H4 (cell line): Measurements from ENCODE around the gene MAML2. TPM values are rescaled to one million over a fixed set of nuclear protein-coding genes. Genes with fewer than 3 reads are reported as not detected.
"Not testable (repeated sequence)": the region's sequence is repeated elsewhere in the genome, so short reads cannot be mapped to it uniquely, and the experiment has no call there.

Experiments
- DNase-seq: peaks from one replicate; pipeline ENCODE4 v3.0.0-alpha.2; 2015; ENCODE audit warnings: low spot score
- total RNA-seq: library from RNA; depleted of rRNA; stranded (reverse); fragments of >200 nt; shearing (Covaris generic); gene quantifications from 2 replicates; pipeline ENCODE4 v1.2.3, GENCODE V29; 2014

MAML2 gene
- total RNA-seq, 1 experiment from 2014 or later: 4.3 TPM

DNA sequence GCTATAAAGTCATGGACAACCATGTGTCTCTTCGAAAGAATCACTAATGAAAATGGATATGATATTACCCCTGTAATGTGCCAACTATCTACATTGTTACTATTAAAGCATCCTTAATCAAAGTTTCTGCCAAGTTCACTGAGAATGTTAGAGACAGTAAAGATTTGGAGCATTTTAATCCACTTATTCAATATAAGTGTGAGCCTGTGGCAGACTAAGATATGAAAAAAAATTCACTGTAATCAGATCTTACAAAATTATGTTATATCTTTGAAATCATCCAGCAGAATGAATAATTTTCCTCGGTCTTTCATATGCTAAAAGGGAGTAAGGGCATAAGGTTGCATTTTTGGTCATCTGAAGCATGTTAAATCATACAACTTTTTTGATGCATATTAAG is 49.9 kb downstream of the MAML2 start:
- DNase-seq: no peak

DNA sequence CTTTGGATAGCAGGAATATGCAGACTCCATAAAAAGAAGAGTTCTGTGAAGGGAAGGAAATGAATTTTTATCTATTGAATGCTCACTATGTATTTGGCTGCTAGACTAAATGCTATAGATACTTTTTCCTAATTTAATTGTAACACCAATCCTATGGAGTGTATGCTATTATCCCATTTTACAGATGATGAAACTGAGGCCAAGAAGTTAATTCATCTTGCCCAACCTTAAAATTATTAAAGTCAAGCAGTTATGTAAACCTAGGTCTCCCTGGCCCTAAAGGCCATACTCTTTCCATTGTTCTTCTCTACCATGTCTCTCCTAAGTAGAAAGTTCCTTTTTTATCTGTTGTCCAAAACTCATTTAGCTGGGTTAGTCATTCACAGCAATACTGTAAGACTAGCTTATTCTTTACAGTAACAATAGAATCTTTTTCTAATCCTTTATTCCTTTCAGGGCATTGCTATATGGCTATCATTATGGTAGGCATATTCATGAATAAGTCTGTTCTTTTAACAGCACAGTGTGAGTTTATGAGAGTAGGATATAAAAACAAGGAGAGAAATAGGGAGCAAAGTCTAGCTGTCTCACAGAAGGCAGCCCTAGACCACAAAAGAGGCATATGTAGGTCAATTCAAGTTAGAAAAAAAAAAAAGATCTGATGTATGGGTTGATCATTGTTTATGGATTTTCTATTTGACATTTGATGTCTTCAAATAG is 50.5 kb downstream of the MAML2 start:
- DNase-seq: no peak

GRCh38 chr11:96290631-96291030 is 52.4 kb downstream of the MAML2 start:
- no peak for DNase-seq

GRCh38 chr11:96290031-96290430 is 53.0 kb downstream of the MAML2 start:
- DNase-seq: no peak

DNA sequence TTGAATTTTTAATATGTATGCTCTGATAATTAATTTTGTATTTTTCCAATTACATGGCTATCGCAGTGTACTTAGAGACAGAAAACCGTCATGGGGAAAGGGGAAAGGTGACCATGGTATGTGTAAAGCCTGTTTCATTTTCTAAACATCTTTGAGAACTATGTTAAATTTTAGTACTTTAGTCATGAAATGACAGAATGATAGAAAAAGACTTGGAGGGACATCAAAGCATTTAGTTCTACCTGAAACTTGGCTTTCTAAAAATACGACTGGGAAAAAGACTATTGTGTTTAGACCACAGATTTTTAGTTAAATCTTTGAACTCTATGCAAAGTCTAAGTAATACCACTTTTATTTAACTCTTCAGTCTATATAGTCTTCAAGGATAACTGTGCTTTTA is 54.1 kb downstream of the MAML2 start:
- no peak for DNase-seq

DNA sequence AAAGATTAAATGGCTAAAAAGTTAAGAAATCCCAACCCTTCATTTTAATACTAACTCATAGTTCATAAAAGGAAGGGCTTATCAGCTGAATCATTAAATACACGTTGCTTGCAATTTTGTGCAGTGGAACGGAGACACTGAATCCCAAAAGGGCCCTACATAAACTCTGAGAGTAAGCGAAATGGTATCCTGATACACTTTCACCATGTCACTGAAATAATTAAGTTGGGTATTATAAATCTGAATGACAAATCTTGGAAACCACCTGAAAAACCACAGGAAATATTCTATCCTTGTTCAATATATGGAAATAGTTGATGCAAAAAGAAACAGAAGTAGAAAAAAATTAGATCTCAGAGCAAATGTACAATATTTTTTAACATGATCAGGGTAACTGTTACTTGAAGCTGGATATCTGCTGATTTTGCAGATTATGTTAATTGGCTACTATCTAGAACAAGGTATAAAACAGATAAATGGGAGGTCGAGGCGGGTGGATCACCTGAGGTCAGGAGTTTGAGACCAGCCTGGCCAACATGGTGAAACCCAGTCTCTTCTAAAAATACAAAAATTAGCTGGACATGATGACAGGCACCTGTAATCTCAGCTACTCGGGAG is 55.1 kb downstream of the MAML2 start:
- no peak for DNase-seq

GRCh38 chr11:96285985-96286384 is 57.0 kb downstream of the MAML2 start:
- not testable (repeated sequence) for DNase-seq

DNA sequence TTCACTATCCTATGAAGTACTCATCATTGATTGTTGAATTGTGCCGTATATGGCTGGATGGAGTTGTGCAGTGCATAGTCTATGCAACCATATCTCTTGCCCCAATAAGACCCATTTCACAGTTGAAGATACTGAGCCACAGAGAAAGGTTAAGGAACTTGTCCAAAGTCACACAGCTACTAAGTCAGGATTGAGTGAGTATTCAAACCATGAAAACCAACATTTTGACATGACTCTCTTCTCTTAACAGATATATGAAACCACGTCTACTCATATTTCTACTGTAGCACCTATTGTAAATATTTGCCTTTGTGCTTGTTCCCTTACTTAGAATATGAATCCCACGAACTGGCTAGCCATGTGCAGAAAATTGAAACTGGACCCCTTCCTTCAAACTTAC is 58.1 kb downstream of the MAML2 start:
- DNase-seq: no peak

DNA sequence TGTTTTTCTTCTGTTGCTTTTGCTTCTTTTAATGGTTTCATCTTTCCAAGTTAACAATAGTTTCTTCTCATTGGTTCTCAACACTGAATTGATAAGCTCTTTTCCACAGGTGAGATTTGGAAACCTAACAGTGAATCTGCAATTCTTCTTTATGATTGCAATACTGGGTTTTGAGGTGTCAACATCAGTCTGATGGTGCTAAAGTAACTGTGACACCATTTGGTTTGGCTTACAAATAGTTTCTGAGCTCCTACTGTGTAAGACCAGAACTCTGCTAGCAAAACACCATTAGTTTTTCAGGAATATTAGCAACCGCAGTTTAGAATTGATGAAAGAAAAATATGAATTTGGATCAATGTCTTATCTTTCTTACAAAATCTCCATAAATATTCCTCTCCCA is 58.6 kb downstream of the MAML2 start:
- no peak for DNase-seq

- DNase-seq: no peak
These were observed 60.3 kb downstream of the MAML2 start for GRCh38 chr11:96282625-96283220.

DNA sequence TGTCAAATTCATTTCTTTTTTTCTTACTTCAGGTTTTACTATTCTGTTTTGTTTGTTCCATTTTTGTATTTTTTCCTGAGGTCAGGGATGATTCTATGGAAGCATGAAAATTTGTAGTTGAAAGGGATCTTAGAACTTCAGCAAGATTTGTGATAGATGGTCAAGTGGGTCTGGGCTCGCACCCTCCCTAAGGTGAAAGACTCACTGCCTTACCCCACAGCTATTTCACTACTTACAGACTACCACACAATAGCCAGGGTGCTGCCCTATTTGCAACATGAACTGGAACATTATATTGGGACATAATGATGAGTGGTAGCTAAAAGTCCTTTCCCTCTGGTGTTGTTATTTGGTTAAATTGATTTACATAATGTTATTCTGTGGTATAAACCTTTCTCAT is 62.6 kb downstream of the MAML2 start:
- no peak for DNase-seq

DNA sequence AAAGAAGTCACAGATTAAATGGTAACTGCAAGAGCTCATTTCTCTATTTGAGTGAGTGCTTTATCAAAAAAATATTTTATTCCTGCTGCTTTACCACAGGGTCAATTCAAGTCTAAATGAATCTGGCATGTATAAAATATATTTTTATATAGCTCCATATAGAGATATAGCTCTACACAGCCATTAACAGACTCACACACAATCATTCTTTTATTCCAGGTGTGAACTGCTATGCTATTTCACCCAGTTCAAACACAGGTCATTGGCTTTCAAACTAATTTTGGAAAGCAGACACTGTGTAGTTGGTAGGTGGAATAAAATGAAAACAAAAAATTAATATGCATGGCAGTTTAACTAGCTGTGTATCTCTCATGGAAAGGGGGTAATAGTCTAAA is 63.1 kb downstream of the MAML2 start:
- DNase-seq: no peak

GRCh38 chr11:96279018-96279895 is 63.7 kb downstream of the MAML2 start:
- no peak for DNase-seq

DNA sequence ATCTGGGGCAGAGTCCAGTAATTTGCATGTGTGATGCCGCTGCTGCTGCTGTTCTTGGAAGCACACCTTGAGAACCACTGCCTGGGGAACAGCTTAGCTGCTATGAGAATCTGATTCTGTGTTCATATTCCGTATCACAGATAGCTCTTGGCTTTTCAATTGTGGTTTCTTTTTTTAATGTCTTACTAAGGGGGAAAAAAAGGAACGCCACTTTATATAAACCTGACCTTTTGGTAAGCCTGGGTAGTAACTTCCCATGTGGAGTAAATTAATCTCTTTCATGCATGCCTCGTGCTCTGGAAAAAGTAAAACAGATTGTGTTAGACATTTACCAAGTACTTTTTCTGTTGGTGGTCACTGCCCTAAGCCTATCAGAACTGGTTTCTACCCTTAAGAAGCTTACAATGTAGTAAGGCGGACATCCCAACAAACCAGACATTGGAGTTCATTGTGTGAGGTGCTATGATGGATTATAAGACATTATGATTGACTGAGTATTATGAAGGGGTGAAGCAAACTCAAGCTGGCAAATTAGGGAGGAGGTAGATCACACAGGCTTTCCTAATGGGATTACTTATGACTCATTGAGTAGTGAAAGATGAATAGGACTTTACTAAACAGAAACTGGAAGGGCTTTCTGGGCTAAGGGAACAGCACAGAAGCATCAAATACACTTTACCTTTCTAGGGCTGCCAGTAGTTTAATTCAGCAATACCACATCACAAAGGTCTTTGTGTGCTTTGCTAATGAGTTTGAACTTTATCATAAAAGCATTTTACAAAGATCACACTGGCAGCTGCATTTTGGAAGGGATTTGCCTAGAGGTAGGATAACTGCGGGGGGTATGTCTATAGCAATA is 64.7 kb downstream of the MAML2 start:
- DNase-seq: no peak

DNA sequence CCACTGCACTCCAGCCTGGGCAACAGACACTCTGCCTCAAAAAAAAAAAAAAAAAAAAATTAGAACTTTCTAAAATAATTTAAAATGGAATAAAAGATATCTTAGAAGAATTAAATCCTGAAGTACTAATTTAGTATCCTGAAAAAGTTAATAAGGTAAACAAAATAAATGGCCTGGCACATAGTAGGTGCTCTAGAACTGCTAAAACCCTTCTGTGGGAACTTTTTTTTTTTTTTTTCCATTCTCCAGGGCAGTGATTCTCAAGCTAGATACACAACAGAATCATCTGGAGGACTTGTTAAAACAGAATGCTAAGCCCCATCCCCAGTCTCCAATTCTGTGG is 65.3 kb downstream of the MAML2 start:
- DNase-seq: no peak

DNA sequence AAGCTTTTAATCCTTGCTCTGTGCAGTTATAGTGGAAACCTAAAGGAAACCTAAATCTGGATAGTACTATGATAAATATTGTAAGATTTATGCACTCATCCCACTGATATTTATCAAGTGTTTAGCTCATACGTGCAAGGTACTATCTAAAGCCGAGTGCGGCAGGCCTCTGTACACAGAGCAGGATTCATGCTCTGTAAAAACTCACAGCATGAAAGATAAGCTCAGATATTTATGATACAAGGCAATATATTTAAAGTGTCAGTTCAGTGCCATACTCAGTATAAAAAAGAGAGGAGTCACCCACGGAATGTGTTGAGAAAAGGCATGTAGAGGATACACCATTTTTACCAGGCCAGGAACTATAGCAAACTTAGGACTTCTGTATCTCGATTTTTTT is 66.2 kb downstream of the MAML2 start:
- no peak for DNase-seq

DNA sequence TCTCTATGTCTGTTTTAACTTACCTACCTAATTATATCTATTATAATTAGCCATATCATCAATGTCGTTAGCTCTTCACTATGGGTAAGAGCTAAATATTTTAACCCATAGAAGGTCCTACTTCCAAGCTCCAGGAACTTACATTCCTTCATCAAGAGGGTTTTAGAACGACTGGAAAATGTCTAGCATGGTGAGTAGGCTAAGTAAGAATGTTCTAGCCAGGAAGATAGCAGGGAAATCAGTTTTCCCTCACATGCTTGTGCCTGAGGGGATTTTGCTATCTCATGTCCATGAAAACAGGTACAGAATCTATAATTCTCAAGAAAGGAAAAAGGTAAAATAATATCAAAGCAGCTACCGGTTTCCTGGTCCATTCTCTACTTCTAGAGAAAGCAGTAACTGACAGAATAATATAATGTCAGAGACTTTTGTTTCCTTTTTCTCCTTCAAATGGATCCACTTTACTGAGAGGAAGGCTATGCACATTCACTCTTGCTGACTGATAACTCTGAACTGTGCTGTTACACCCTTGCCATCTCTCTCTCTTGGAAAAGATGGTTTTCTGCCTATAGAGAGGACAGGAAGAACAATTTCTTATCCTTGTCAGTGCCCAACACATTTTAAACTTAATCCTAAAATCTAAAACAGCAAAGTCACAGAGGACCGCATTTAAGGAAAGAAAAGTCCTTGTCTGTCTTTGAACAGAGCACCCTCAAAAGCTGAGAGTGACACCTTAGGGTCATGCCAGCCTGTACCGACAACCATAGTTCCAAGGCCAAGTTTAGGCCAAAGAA is 67.0 kb downstream of the MAML2 start:
- DNase-seq: no peak

DNA sequence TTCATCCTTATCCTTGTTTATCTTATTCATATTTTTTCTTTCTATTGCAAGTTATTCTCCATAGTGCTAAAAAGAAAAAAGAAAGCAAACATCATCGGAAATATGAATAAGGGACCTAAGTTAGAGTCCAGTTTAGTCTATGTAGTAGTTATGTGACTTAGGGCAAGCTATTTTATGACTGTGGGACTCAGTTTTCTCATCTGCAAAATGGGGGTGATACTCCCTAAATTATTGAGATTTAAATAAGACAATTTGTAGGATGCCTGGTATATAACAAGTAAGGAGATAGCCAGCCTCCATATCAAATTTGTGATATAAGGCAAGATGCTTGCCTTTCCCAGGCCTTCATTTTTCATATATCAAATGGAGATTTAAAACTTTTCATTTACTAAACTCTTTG is 69.5 kb downstream of the MAML2 start:
- DNase-seq: no peak

- no peak for DNase-seq
These were observed 70.3 kb downstream of the MAML2 start for GRCh38 chr11:96272529-96273222.

DNA sequence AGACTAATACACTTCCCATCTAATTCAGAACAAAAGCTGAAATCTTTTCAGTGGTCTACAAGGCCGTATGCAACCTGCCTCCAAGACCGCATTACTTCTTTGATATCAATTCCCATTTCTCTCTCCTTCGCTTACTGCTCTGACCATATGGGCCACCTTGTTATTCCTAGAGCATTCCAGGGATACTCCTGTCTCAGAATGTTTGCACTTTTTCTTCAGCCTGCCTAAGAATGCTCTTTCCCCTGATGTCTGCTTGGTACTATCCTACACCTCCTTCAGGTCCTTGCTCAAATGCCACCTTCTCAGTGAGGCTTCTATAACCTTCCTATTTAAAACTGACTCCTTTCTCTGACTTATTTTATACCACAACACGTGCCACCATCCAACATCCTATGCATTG is 71.2 kb downstream of the MAML2 start:
- no peak for DNase-seq
